HK-2 (cell line): Measurements from ENCODE around the gene TBX19.

Experiments used
- DNase-seq: peaks from one replicate; pipeline ENCODE4 v3.0.0-alpha.2; 2018; ENCODE audit not compliant: unreplicated experiment

TBX19 gene

GRCh38 chr1:168280296-168280927 is at the start of gene TBX19:
TBX19 (plus strand) TSS chr1:168280877; CDS start chr1:168281091, 214 bp downstream.
- no peak for DNase-seq

GRCh38 chr1:168234846-168235547 is 45.7 kb upstream of the TBX19 start:
- peak; percentile 38 for DNase-seq

GRCh38 chr1:168235548-168235885 is 45.2 kb upstream of the TBX19 start:
- DNase-seq: no peak

DNA sequence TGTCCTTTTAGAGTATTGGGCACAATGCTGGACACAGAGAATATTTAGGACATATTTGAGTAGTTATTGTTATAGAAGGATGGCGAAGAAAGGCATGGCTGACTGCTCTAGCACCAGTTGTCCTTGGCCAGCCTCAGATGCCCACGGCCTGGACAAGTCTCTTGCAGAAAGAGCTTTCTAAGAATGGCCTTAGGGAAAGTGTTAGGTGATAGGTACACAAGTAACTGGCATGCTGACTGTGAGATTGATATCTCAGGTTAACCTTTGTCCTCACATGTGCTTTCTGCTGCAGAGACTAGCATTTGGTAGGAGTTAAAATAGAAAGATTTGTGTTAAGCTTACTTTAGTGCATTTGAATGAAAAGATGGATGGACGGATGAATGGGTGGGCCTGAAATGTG is 44.7 kb upstream of the TBX19 start:
- no peak for DNase-seq

- no peak for DNase-seq
Observed at GRCh38 chr1:168236836-168237611, 43.7 kb upstream of the TBX19 start.

DNA sequence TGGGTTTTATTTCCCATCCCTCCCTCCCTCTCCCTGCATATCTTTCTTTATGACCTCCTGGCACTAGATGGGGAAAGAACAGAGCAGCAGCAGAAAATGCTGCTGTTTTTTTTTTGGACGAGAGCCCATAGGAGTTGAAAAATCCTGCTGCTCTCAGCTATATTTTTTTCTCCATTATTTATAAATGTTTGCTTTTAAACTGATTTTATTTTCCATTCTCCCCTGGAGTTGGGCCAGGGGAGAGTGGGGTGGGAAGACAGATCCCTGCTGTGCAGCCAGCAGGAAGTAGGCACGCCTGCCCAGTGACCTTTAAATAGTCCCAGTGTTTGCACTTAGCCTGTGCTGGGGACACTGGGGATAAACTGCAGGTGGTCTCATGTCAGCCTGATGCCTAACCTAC is 37.5 kb upstream of the TBX19 start:
- DNase-seq: no peak

- DNase-seq: no peak
Observed at GRCh38 chr1:168243636-168244212, 37.0 kb upstream of the TBX19 start.

DNA sequence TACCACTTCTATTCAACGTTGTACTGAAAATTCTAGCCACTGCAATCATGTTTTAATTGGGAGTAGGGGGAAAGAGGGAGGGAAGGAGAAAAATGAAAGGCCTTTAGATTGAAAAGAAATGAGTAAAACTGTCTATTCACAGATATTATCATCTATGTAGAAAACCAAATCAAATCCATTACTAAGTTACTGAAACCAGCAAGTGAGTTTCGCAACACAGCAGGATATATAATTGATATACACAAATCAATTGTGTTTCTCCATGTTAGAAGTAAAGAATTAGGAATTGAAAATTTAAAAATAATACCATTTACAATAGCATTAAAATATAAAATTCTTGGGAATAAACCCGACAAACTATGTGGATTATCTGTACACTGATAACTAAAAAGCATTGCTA is 35.6 kb upstream of the TBX19 start:
- DNase-seq: no peak

- no peak for DNase-seq
Observed at GRCh38 chr1:168246506-168246905, 34.2 kb upstream of the TBX19 start.

GRCh38 chr1:168252204-168252733 is 28.4 kb upstream of the TBX19 start:
- no peak for DNase-seq

GRCh38 chr1:168256164-168256563 is 24.5 kb upstream of the TBX19 start:
- no peak for DNase-seq

DNA sequence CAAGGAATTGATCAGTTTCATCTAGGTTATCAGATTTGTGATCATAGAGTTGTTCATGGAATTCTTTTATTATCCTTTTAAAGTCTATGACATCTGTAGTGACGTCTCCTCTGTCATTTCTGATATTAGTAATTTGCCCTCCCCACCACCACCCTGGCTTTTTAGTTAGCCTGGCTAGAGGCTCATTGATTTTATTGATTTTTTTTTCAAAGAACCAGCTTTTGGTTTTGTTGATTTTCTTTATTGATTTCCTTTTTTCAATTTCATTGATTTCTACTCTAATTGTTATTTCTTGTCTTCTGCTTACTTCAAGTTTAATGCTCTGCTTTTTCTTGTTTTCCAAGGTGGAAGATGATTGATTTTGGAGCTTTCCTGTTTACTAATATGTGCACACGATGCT is 23.3 kb upstream of the TBX19 start:
- DNase-seq: no peak

- DNase-seq: no peak
Observed at GRCh38 chr1:168259567-168259966, 21.1 kb upstream of the TBX19 start.

DNA sequence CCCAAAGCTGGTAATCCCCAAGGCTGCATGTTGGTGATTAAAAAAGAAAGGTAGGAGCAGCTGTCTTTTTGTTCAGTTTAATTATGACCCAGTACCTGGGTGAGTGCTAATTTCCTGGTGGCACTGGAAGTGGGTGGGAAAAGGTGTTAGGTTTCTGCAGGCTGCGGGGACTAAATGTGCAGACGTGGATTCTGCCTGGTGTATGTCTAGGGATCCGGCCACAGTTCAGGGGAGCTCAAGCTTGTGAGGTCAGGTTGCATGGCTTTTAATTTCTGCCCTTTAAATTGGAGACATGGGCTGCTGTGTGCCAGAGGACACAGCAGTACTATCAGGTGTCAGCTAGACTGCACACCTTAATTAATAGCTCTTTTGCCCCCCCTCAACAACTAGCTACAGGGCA is 20.3 kb upstream of the TBX19 start:
- no peak for DNase-seq

- no peak for DNase-seq
Observed at GRCh38 chr1:168261390-168261789, 19.3 kb upstream of the TBX19 start.

DNA sequence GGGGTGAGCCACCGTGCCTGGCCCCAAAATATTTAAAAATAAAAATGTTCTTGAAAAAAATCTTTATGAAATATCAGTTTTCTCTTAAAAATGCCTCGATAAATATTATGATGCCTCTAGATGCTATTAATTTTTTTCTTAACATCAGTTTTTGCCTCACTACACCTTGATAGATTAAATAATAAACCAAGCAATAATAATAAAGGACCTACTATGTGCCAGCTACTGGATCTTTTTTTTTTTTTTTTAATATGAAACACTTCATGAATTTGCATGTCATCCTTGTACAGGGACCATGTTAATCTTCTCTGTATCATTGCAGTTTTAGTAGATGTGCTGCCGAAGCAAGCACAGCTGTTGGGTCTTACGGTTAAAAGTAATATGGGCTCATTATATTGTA is 17.5 kb upstream of the TBX19 start:
- no peak for DNase-seq

DNA sequence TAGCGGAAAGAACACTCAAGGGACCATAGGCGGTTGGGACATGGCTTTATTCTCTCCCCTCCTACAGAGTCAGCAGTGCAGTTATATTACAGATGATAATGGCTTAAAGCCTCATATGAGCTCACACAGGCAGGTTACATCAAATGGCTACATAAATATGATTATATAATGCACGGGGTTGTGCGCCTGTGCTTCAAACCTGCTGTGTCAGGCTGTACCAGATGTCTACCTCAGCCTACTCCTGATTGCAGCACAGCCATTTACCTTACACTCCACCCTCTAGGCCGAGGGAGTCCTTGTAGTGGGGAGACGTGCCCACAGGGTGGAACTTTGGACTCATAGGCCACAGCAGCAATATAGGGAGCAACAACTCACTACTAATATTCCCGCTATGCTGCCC is 16.4 kb upstream of the TBX19 start:
- DNase-seq: no peak

DNA sequence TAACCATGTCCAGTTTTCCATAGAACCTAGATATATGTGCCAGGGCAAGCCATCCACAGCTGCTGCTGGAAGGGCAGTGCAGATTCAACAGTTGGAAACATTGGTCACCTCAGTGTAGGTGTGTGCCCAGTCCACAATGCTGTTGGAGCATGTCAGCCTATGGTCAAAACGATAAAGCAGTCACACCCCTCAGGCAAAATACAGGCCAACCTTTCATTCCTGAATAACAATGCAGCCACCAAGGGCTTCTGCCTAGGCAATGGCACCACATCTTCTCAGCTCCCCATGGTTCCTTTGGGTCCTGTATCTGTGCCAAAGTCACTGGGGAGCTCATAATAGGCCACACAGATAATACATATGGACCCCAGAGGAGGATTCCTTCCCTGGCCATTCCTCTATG is 15.1 kb upstream of the TBX19 start:
- no peak for DNase-seq

- DNase-seq: no peak
Observed at GRCh38 chr1:168266644-168267186, 14.0 kb upstream of the TBX19 start.

GRCh38 chr1:168271636-168272035 is 9.0 kb upstream of the TBX19 start:
- DNase-seq: no peak

DNA sequence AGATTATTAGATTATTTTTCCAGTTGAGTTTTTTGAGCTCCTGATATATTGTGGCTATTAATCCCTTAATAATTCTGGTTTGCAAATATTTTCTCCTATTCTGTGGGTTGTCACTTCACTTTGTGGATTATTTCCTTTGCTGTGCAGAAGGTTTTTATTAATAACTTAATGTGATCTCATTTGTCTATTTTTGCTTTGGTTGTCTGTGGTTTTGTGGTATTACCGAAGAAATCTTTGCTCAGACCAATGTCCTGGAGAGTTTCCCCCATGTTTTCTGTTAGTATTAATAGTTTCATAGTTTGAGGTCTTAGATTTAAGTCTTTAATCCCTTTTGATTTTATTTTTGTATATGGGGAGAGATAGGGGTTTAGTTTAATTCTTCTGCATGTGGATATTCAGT is 7.1 kb upstream of the TBX19 start:
- no peak for DNase-seq

GRCh38 chr1:168279253-168279652 is 1.4 kb upstream of the TBX19 start:
- no peak for DNase-seq
